ENCODE measurements around the gene CD82. TPM values are rescaled to one million over a fixed set of nuclear protein-coding genes. Genes with fewer than 3 reads are reported as not detected.

The CD82 gene
- total RNA-seq, 1 experiment from 2014 or later = 32.6 TPM

DNA sequence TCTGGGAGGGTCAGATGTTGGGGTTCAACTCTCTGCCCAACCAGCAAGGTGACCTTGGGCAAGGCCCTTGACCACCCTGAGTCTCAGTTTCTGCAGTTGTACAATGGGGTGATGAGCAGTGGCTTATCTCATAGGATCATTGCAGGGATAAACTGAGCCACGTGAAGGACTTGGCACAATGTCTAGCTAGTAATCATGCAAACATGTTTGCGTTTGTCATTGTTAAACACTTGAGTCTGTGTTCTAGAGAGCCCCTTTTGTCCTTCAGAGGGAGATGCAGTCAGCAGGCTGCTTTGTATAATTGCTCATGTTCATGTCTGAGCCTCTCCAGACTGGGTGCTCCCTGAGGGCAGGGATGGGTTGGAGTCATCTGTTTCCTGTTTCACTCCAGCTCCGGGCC is 15.8 kb downstream of the CD82 start:
- CTCF ChIA-PET = no interaction called here
- TF ChIP-seq, protein P1, sequence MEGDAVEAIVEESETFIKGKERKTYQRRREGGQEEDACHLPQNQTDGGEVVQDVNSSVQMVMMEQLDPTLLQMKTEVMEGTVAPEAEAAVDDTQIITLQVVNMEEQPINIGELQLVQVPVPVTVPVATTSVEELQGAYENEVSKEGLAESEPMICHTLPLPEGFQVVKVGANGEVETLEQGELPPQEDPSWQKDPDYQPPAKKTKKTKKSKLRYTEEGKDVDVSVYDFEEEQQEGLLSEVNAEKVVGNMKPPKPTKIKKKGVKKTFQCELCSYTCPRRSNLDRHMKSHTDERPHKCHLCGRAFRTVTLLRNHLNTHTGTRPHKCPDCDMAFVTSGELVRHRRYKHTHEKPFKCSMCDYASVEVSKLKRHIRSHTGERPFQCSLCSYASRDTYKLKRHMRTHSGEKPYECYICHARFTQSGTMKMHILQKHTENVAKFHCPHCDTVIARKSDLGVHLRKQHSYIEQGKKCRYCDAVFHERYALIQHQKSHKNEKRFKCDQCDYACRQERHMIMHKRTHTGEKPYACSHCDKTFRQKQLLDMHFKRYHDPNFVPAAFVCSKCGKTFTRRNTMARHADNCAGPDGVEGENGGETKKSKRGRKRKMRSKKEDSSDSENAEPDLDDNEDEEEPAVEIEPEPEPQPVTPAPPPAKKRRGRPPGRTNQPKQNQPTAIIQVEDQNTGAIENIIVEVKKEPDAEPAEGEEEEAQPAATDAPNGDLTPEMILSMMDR (IDR thresholded peaks at IDR 0.05; ENCODE audit: unreplicated experiment) = no peak
- no TSS peak for BruUV-seq (replicated peaks)
- no peak overlapping the region for H3K4me3 Mint-ChIP-seq (ENCODE audit: low read depth, unreplicated experiment)
- H3K36me3 Mint-ChIP-seq (ENCODE audit: insufficient read depth, unreplicated experiment) = no peaks in the 10 kb centered on the region
- no peaks in the 10 kb centered on the region for H3K27me3 Mint-ChIP-seq (ENCODE audit: unreplicated experiment)
- no peak overlapping the region for H3K27ac Mint-ChIP-seq (ENCODE audit: unreplicated experiment)
- DNase-seq = no peak
- intact Hi-C loops (cut with micrococcal nuclease; ENCODE audit: unreplicated experiment) = no loop called here
- no peaks in the 10 kb centered on the region for H3K9me3 Mint-ChIP-seq (ENCODE audit: low read depth, unreplicated experiment)
- H3K4me1 Mint-ChIP-seq (ENCODE audit: low read depth, unreplicated experiment) = peaks cover 10% of the 10 kb centered on the region

- H3K4me3 Mint-ChIP-seq (ENCODE audit: low read depth, unreplicated experiment) = no peak overlapping the region
- BruUV-seq (replicated peaks) = no TSS peak
- DNase-seq = no peak
- H3K4me1 Mint-ChIP-seq (ENCODE audit: low read depth, unreplicated experiment) = peaks cover 10% of the 10 kb centered on the region
- H3K27ac Mint-ChIP-seq (ENCODE audit: unreplicated experiment) = no peak overlapping the region
- no peaks in the 10 kb centered on the region for H3K36me3 Mint-ChIP-seq (ENCODE audit: insufficient read depth, unreplicated experiment)
- no peaks in the 10 kb centered on the region for H3K27me3 Mint-ChIP-seq (ENCODE audit: unreplicated experiment)
- CTCF ChIA-PET = interaction anchor here (1.4 to 2.5 kb wide), 2 partner anchors 8 to 18 kb away, joined by 4 to 9 read pairs; partner anchors contain the start of gene CD82
- intact Hi-C loops (cut with micrococcal nuclease; ENCODE audit: unreplicated experiment) = no loop called here
- TF ChIP-seq, protein P1 (IDR thresholded peaks at IDR 0.05; ENCODE audit: unreplicated experiment) = no peak
- no peaks in the 10 kb centered on the region for H3K9me3 Mint-ChIP-seq (ENCODE audit: low read depth, unreplicated experiment)
Observed at GRCh38 chr11:44582641-44583352, 17.3 kb downstream of the CD82 start.

GRCh38 chr11:44583353-44583669 is 17.8 kb downstream of the CD82 start:
- Mint-ChIP-seq H3K4me3 (ENCODE audit: low read depth, unreplicated experiment) (no peak overlapping the region), H3K27me3 (ENCODE audit: unreplicated experiment) (no peaks in the 10 kb centered on the region), H3K27ac (ENCODE audit: unreplicated experiment) (no peak overlapping the region), H3K9me3 (ENCODE audit: low read depth, unreplicated experiment) (no peaks in the 10 kb centered on the region), H3K4me1 (ENCODE audit: low read depth, unreplicated experiment) (peaks cover 10% of the 10 kb centered on the region), H3K36me3 (ENCODE audit: insufficient read depth, unreplicated experiment) (no peaks in the 10 kb centered on the region)
- CTCF ChIA-PET = interaction anchor here (1.4 to 2.5 kb wide), 3 partner anchors 9 to 34 kb away, joined by 4 to 9 read pairs (median 9); partner anchors contain the start of gene CD82
- DNase-seq = no peak
- intact Hi-C loops (cut with micrococcal nuclease; ENCODE audit: unreplicated experiment) = no loop called here
- TF ChIP-seq, protein P1 (IDR thresholded peaks at IDR 0.05; ENCODE audit: unreplicated experiment) = no peak
- BruUV-seq (replicated peaks) = no TSS peak

DNA sequence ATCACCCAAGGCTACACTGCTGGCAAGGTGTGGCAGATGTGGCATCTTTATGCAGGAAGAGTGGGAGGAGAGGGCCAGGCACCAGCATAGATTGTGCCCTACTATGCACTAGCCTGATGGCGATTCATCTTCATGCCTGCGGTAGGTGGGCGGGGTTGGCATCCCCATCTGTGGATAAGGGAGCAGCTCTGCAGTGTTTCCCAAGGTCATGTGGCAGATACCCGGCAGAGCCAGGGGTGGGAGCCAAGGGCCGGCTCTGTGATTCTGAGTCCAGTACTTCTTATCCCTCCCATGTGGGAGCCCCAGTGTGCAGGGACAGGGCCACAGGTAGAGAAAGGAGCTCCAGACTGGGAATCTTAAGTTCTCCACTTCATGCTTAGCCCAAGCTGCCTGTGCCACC is 20.0 kb downstream of the CD82 start:
- H3K4me1 Mint-ChIP-seq (ENCODE audit: low read depth, unreplicated experiment) = peaks cover 10% of the 10 kb centered on the region
- H3K9me3 Mint-ChIP-seq (ENCODE audit: low read depth, unreplicated experiment) = no peaks in the 10 kb centered on the region
- no peak overlapping the region for H3K4me3 Mint-ChIP-seq (ENCODE audit: low read depth, unreplicated experiment)
- H3K27me3 Mint-ChIP-seq (ENCODE audit: unreplicated experiment) = no peaks in the 10 kb centered on the region
- no peaks in the 10 kb centered on the region for H3K36me3 Mint-ChIP-seq (ENCODE audit: insufficient read depth, unreplicated experiment)
- intact Hi-C loops (cut with micrococcal nuclease; ENCODE audit: unreplicated experiment) = no loop called here
- no peak overlapping the region for H3K27ac Mint-ChIP-seq (ENCODE audit: unreplicated experiment)
- no TSS peak for BruUV-seq (replicated peaks)
- TF ChIP-seq, protein P1 (IDR thresholded peaks at IDR 0.05; ENCODE audit: unreplicated experiment) = no peak
- DNase-seq = no peak
- CTCF ChIA-PET = interaction anchor here (1.1 to 2.5 kb wide), 3 partner anchors 19 to 31 kb away, joined by 3 to 9 read pairs (median 9); partner anchors contain the start of gene CD82
